HUES6 (cell line): ENCODE data around the gene DMKN.

Source experiments
- H3K27ac ChIP-seq: 2 replicates; pipeline ENCODE4 v1.7.0; 2013; ENCODE audit warnings: low read depth, mild to moderate bottlenecking, low read length, inconsistent platforms
- H3K27me3 ChIP-seq: 2 replicates; pipeline ENCODE4 v1.6.1; 2013; ENCODE audit warnings: low read length; ENCODE audit not compliant: control insufficient read depth, insufficient read depth
- H3K36me3 ChIP-seq: 2 replicates; pipeline ENCODE4 v1.6.1; 2013; ENCODE audit warnings: low read length; ENCODE audit not compliant: control insufficient read depth, insufficient read depth
- H3K4me1 ChIP-seq: 2 replicates; pipeline ENCODE4 v1.6.1; 2013; ENCODE audit warnings: low read length; ENCODE audit not compliant: control insufficient read depth, insufficient read depth
- H3K4me3 ChIP-seq: 2 replicates; pipeline ENCODE4 v1.5.1; 2013; ENCODE audit warnings: low read depth, low read length
- H3K9ac ChIP-seq: one replicate; pipeline ENCODE4 v1.6.1; 2013; ENCODE audit warnings: mild to moderate bottlenecking, low read length
- H3K9me3 ChIP-seq: 2 replicates; pipeline ENCODE4 v1.6.1; 2013; ENCODE audit warnings: low read depth, low read length; ENCODE audit not compliant: control insufficient read depth, insufficient read depth

DMKN gene

GRCh38 chr19:35459414-35460082 is 53.9 kb downstream of the DMKN start:
- no peaks in the 10 kb centered on the region for H3K27me3 ChIP-seq
- H3K9me3 ChIP-seq = no peaks in the 10 kb centered on the region
- H3K27ac ChIP-seq = no peak overlapping the region
- H3K36me3 ChIP-seq = no peaks in the 10 kb centered on the region
- no peak overlapping the region for H3K9ac ChIP-seq
- H3K4me3 ChIP-seq = no peak overlapping the region
- H3K4me1 ChIP-seq = no peaks in the 10 kb centered on the region

GRCh38 chr19:35458731-35459391 is 54.6 kb downstream of the DMKN start:
- Histone ChIP-seq H3K4me1 (no peaks in the 10 kb centered on the region), H3K9ac (no peak overlapping the region), H3K9me3 (no peaks in the 10 kb centered on the region), H3K36me3 (no peaks in the 10 kb centered on the region), H3K27ac (no peak overlapping the region), H3K4me3 (no peak overlapping the region), H3K27me3 (no peaks in the 10 kb centered on the region)

GRCh38 chr19:35458192-35458591 is 55.3 kb downstream of the DMKN start:
- no peak overlapping the region for H3K4me3 ChIP-seq
- H3K27me3 ChIP-seq = no peaks in the 10 kb centered on the region
- H3K36me3 ChIP-seq = no peaks in the 10 kb centered on the region
- H3K9ac ChIP-seq = no peak overlapping the region
- no peaks in the 10 kb centered on the region for H3K9me3 ChIP-seq
- no peak overlapping the region for H3K27ac ChIP-seq
- H3K4me1 ChIP-seq = no peaks in the 10 kb centered on the region

- no peaks in the 10 kb centered on the region for H3K9me3 ChIP-seq
- H3K4me1 ChIP-seq = no peaks in the 10 kb centered on the region
- no peak overlapping the region for H3K9ac ChIP-seq
- H3K27ac ChIP-seq = no peak overlapping the region
- H3K4me3 ChIP-seq = no peak overlapping the region
- H3K36me3 ChIP-seq = no peaks in the 10 kb centered on the region
- no peaks in the 10 kb centered on the region for H3K27me3 ChIP-seq
Measured at GRCh38 chr19:35457173-35457572, 56.3 kb downstream of the DMKN start.

- Histone ChIP-seq H3K36me3 (no peaks in the 10 kb centered on the region), H3K4me1 (no peaks in the 10 kb centered on the region), H3K9ac (no peak overlapping the region), H3K9me3 (no peaks in the 10 kb centered on the region), H3K27me3 (no peaks in the 10 kb centered on the region), H3K27ac (no peak overlapping the region), H3K4me3 (no peak overlapping the region)
Measured at GRCh38 chr19:35455616-35456201, 57.7 kb downstream of the DMKN start.

- Histone ChIP-seq H3K36me3 (no peaks in the 10 kb centered on the region), H3K9ac (no peak overlapping the region), H3K4me3 (no peak overlapping the region), H3K27ac (no peak overlapping the region), H3K4me1 (no peaks in the 10 kb centered on the region), H3K27me3 (peaks cover 4% of the 10 kb centered on the region; the same call in 1 of the 2 replicates), H3K9me3 (no peaks in the 10 kb centered on the region)
Measured at GRCh38 chr19:35454663-35455062, 58.8 kb downstream of the DMKN start.

- Histone ChIP-seq H3K27me3 (peaks cover 4% of the 10 kb centered on the region; the same call in 1 of the 2 replicates), H3K4me3 (no peak overlapping the region), H3K4me1 (0 out of 2 replicates have a peak, but pooled peaks cover 4% of the 10 kb centered on the region), H3K9ac (no peak overlapping the region), H3K36me3 (no peaks in the 10 kb centered on the region), H3K9me3 (no peaks in the 10 kb centered on the region), H3K27ac (no peak overlapping the region)
Measured at GRCh38 chr19:35451338-35452096, 61.9 kb downstream of the DMKN start.

GRCh38 chr19:35449359-35450043 is 63.9 kb downstream of the DMKN start:
- H3K36me3 ChIP-seq = no peaks in the 10 kb centered on the region
- H3K27me3 ChIP-seq = peaks cover 4% of the 10 kb centered on the region; the same call in 1 of the 2 replicates

GRCh38 chr19:35447606-35448469 is 65.6 kb downstream of the DMKN start, which contains the start of gene FFAR2:
Gene FFAR2 (plus strand): TSS chr19:35448257. CDS start chr19:35449715, 1,458 bp downstream.
- 0 out of 2 replicates have a peak, but pooled peaks cover 4% of the 10 kb centered on the region for H3K4me1 ChIP-seq
- no peak within 1 kb of the TSS for H3K4me3 ChIP-seq
- H3K36me3 ChIP-seq = no peaks in the 10 kb centered on the region
- H3K27me3 ChIP-seq = peaks cover 4% of the 10 kb centered on the region; the same call in 1 of the 2 replicates
- H3K9ac ChIP-seq = no peak within 1 kb of the TSS
- no peaks in the 10 kb centered on the region for H3K9me3 ChIP-seq
- H3K27ac ChIP-seq = no peak within 1 kb of the TSS

More at GRCh38 chr19:35449359-35450043, 63.9 kb downstream of the DMKN start:
- no peaks in the 10 kb centered on the region for H3K9me3 ChIP-seq
- H3K9ac ChIP-seq = no peak overlapping the region
- H3K4me1 ChIP-seq = 0 out of 2 replicates have a peak, but pooled peaks cover 4% of the 10 kb centered on the region
- H3K27ac ChIP-seq = no peak overlapping the region
- H3K4me3 ChIP-seq = no peak overlapping the region
